Peyer's patch (tissue), 4 donors: ENCODE results near the gene TCIRG1. TPM values are rescaled to one million over a fixed set of nuclear protein-coding genes. Genes with fewer than 3 reads are reported as not detected.

ENCODE experiments used
- DNase-seq, 3 donors: peaks; one replicate each; pipeline ENCODE4 v3.0.0-alpha.2; 2017 to 2019
- H3K27ac ChIP-seq, 4 donors: fragments of 200-600 bp; sonication (generic); one replicate each; pipeline ENCODE4 v1.5.1; 2016 to 2019
- H3K27me3 ChIP-seq, 2 donors: fragments of 200-600 bp; sonication (generic); one replicate each; pipeline ENCODE4 v1.5.1; 2019
- H3K36me3 ChIP-seq, 3 donors: fragments of 200-600 bp; sonication (generic); one replicate each; pipeline ENCODE4 v1.5.1; 2016 to 2019
- H3K4me1 ChIP-seq, 4 donors: fragments of 200-600 bp; sonication (generic); one replicate each; pipeline ENCODE4 v1.5.1; 2016 to 2019
- H3K4me3 ChIP-seq, 4 donors: fragments of 200-600 bp; sonication (generic); 1 replicate in 3 of 4; 2 replicates in 1 of 4; pipeline ENCODE4 v1.5.1; 2016 to 2019; ENCODE audit warnings: mild to moderate bottlenecking in 1 of 4
- H3K9me3 ChIP-seq, 4 donors: fragments of 200-600 bp; sonication (generic); one replicate each; pipeline ENCODE4 v1.5.1; 2016 to 2019; ENCODE audit warnings: mild to moderate bottlenecking in 1 of 4
- POLR2A ChIP-seq, 2 donors: fragments of 450-650 bp; IDR thresholded peaks; one replicate each; pipeline ENCODE4 v1.5.1; 2017; ENCODE audit warnings: antibody characterized with exemption in 2 of 2, mild to moderate bottlenecking in 2 of 2, moderate library complexity in 2 of 2
- total RNA-seq, 4 donors: library from RNA; depleted of rRNA; stranded (reverse); fragments of >200 nt; gene quantifications; one replicate each; pipeline ENCODE4 v1.1.0, GENCODE V29; 2016
- TF ChIP-seq, protein P1 (sequence below), 6 experiments: fragments of 450-650 bp in 4 of 6; fragments of 200-600 bp in 2 of 6; sonication (generic) in 1 of 6; IDR thresholded peaks; one replicate each; pipeline ENCODE4 v1.5.1; 2017 to 2019; ENCODE audit warnings: antibody characterized with exemption in 6 of 6, mild to moderate bottlenecking in 3 of 6, moderate library complexity in 1 of 6

Gene TCIRG1
- total RNA-seq, 4 donors from 2014 or later: 239 to 586 (median 464) TPM

DNA sequence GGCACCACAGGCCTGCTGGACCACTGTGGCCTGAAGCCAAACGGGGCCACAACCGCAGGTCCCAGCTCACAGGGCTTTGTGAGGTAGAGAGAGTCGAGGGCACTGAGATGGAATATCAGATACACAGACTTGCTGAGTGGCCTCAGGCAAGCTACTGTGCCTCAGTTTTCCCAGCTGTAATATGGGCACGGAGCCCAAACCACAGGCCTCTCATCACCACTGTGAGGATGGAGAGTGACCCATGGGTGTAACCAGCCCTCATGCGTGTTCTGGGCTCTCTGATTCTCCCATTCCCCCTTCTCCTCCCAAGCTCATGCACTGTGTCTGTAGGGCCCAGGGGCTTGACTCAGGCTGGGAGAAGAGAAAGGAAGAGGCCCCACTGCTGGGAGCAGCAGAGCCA, 39.1 kb upstream of the TCIRG1 start:
- H3K4me1 ChIP-seq: peaks cover 0 to 42% (median 33%) of the 10 kb centered on the region in 4 donors
- H3K9me3 ChIP-seq: no peaks in the 10 kb centered on the region
- H3K4me3 ChIP-seq: no peak overlapping the region
- TF ChIP-seq, protein P1, sequence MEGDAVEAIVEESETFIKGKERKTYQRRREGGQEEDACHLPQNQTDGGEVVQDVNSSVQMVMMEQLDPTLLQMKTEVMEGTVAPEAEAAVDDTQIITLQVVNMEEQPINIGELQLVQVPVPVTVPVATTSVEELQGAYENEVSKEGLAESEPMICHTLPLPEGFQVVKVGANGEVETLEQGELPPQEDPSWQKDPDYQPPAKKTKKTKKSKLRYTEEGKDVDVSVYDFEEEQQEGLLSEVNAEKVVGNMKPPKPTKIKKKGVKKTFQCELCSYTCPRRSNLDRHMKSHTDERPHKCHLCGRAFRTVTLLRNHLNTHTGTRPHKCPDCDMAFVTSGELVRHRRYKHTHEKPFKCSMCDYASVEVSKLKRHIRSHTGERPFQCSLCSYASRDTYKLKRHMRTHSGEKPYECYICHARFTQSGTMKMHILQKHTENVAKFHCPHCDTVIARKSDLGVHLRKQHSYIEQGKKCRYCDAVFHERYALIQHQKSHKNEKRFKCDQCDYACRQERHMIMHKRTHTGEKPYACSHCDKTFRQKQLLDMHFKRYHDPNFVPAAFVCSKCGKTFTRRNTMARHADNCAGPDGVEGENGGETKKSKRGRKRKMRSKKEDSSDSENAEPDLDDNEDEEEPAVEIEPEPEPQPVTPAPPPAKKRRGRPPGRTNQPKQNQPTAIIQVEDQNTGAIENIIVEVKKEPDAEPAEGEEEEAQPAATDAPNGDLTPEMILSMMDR (IDR thresholded peaks at IDR 0.05): no peak
- no peak for TF ChIP-seq POLR2A (IDR thresholded peaks at IDR 0.05)
- peaks cover 0 to 4% (median 0%) of the 10 kb centered on the region in 3 donors for H3K36me3 ChIP-seq
- DNase-seq: peak in 1 of 3 donors; percentile 19
- H3K27ac ChIP-seq: peak overlapping the region in 1 of 4 donors; percentile 25
- no peaks in the 10 kb centered on the region for H3K27me3 ChIP-seq

DNA sequence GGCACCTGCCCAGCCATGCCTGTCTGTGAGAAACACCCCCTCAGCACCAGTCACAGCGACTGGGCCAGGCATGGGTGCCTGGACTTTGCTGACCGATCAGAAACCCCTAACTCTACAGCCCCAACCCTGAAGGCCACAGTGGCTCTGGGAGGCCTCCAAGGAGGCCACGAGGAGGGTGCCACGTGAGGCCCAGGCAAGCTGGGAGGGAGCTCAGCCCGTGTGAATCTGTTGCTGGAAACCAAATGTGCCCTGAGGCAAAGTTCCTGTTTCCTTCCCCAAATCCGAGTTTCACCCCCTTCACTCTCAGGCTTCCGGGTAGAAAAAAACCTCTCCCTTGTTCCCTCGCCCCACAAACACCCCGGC, 36.3 kb upstream of the TCIRG1 start:
- peak overlapping the region in 3 of 4 donors; percentile 88 to 94 (median 91) for H3K27ac ChIP-seq

DNA sequence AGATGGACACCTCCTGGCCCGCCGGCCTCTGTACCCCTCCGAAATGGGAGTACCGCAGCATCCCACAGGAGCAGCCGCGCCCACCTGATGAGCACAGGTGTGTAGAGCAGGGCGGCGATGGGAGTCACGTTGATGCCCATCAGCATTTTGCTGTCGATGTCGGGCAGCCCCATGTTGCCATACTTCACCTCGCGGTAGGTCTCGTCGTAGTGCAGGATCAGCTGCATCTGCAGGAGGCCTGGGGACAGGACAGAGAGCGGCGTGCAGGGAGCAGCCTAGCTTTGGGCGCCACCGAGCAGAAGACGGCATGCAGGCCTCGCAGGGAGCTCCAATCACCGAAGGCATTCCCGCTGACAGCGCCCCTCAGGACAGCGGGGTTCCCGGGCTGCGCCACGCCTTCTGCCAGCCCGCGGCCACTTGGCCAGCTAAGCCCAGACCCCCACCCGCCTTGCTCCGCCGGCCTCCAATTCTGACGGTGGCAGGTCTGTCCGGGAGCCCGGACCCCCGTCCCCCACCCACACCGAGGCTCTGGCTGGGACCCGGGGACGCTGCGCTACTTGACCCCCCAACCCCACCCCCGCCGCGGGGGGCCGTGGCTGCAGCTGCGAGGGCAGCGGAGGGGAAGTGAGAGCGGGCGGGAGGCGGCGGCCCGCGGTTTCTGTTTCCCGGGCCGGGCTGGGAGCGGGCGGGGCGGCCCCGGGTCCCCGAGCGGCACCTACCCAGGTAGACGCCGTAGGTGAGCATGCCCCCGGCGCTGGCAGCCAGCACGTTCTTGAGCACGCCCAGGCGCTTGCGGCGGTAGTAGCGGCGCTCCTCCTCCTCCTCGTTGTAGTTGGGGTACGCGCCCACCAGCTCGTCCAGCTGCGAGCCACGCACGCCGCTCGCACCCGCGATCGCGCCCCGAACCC, 35.6 kb upstream of the TCIRG1 start:
- no peaks in the 10 kb centered on the region for H3K27me3 ChIP-seq
- peak overlapping the region; percentile 88 to 94 (median 90) for H3K27ac ChIP-seq
- H3K4me3 ChIP-seq: peak overlapping the region; percentile 73 to 99 (median 76)
- peak; percentile 72 to 87 (median 80) for DNase-seq
- no peaks in the 10 kb centered on the region for H3K36me3 ChIP-seq
- peaks cover 0 to 34% (median 20%) of the 10 kb centered on the region in 4 donors for H3K4me1 ChIP-seq
- no peaks in the 10 kb centered on the region for H3K9me3 ChIP-seq
- TF ChIP-seq POLR2A (IDR thresholded peaks at IDR 0.05): no peak
- TF ChIP-seq, protein P1 (IDR thresholded peaks at IDR 0.05): no peak

More for the DNA sequence above, 36.3 kb upstream of the TCIRG1 start:
- peak in 1 of 3 donors; percentile 75 for DNase-seq
- Histone ChIP-seq H3K27me3 (no peaks in the 10 kb centered on the region), H3K4me3 (peak overlapping the region; percentile 73 to 99 (median 76)), H3K4me1 (peaks cover 0 to 39% (median 23%) of the 10 kb centered on the region in 4 donors), H3K36me3 (no peaks in the 10 kb centered on the region), H3K9me3 (no peaks in the 10 kb centered on the region)
- TF ChIP-seq POLR2A (IDR thresholded peaks at IDR 0.05): no peak
- TF ChIP-seq, protein P1 (IDR thresholded peaks at IDR 0.05): no peak

DNA sequence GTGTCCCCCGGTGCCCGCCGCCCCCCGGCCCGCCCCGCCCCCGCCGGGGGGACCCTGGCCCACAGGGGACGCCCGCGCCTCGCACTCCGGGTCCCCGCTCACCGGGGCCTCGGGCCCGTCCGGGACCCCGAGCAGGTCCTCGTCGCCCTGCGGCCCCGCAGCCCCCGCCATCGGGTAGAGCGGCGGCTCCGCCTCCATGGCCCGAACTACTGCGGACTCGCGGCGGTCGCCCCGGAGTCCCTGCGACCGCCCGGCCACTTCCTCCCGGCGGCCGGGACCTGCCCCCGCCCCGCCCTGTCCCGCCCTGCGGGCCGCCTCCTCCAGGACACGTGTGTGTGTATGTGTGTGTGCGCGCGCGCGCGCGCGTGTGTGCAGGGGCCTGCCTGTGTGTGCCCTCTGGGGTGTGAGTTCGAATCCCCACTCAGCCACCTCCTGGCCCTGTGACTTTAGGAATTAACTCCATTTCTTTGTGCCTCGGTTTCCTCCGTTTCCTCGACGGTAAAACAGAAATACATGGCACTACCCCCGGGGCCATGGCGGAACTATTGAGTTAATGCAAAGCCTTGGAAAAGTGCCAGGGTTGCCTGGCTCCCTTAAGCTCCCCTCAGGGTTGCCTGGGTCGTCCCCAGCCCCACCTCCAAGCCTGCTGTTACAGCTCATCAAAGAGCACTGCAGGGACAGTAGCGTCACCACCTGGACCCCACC, 34.8 kb upstream of the TCIRG1 start, which contains the start of gene UNC93B1:
Gene UNC93B1, minus strand, starts transcription at position 252 of the 705 bp plus-strand sequence. Its CDS starts 54 bp downstream, at position 198.
- DNase-seq: peak; percentile 91 to 96 (median 95)
- H3K27me3 ChIP-seq: no peaks in the 10 kb centered on the region
- no peaks in the 10 kb centered on the region for H3K9me3 ChIP-seq
- no peaks in the 10 kb centered on the region for H3K36me3 ChIP-seq
- H3K4me1 ChIP-seq: peaks cover 0 to 35% (median 21%) of the 10 kb centered on the region in 4 donors
- H3K27ac ChIP-seq: peak within 1 kb of the TSS; percentile 88 to 94 (median 90)
- TF ChIP-seq, protein P1 (IDR thresholded peaks at IDR 0.05): no peak
- peak; percentile 83 to 84 for TF ChIP-seq POLR2A (IDR thresholded peaks at IDR 0.05)
- peak within 1 kb of the TSS; percentile 73 to 99 (median 76) for H3K4me3 ChIP-seq

DNA sequence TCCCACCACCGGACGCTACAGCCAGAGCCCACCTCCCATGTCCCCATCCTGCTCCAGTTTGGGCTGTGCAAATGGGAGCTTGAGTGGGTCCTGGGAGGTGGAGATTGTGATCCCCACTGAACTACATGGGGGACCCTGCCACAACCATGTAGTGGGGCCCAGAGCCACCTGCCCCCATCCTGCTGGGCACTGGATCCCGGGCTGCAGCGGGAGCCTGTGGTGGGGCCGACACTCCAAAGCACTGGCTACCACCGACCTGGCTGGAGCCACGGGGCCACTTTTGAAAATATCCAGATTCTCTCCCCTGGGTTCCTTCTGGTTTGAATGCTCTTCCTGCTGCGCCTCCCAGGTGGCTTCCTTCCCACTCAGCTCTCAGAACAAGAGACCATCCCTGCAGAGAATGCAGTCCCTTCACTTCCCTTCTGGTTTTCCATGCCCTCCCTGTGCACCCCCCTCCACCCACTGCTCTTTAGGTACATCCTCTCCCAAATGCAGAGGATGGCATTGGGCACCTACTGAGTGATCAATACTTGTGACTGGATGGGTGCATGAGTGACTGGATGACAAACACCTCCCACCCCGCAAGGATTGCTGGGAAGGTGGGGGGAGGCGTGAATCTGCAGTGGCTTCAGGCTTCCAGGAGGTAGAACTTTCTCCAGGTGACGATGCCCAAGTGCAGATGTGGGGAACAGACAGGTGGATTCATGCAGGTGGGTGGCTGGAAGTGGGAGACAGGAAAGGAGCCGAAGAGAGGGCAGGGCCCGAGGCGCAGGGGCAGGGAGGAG, 34.1 kb upstream of the TCIRG1 start:
- H3K27ac ChIP-seq: peak overlapping the region in 2 of 4 donors; percentile 88 to 91
- peak overlapping the region in 3 of 4 donors; percentile 73 to 99 (median 75) for H3K4me3 ChIP-seq
- no peaks in the 10 kb centered on the region for H3K9me3 ChIP-seq
- no peaks in the 10 kb centered on the region for H3K36me3 ChIP-seq
- H3K27me3 ChIP-seq: no peaks in the 10 kb centered on the region
- no peak for TF ChIP-seq POLR2A (IDR thresholded peaks at IDR 0.05)
- TF ChIP-seq, protein P1 (IDR thresholded peaks at IDR 0.05): no peak
- peak in 1 of 3 donors; percentile 31 for DNase-seq
- H3K4me1 ChIP-seq: peaks cover 3 to 42% (median 26%) of the 10 kb centered on the region in 4 donors
